Liver (tissue), 9 donors: Measurements from ENCODE around the gene TMEM131. TPM values are rescaled to one million over a fixed set of nuclear protein-coding genes. Genes with fewer than 3 reads are reported as not detected.
"Not testable (repeated sequence)": the region's sequence is repeated elsewhere in the genome, so short reads cannot be mapped to it uniquely, and the experiment has no call there.

Source experiments
- DNase-seq: peaks from one replicate; pipeline ENCODE4 v3.0.0-alpha.2; 2017; ENCODE audit warnings: low spot score
- H3K27ac ChIP-seq, 2 donors: one replicate each; pipeline ENCODE4 v1.7.0; 2013; ENCODE audit warnings: inconsistent platforms in 2 of 2, low read length in 2 of 2, control low read depth in 1 of 2, low read depth in 1 of 2, mild to moderate bottlenecking in 1 of 2
- H3K27me3 ChIP-seq, 4 donors: one replicate each; pipeline versions ENCODE4 v1.6.1 to v1.7.0; 2013; ENCODE audit warnings: low read length in 3 of 4, inconsistent platforms in 1 of 4, mild to moderate bottlenecking in 1 of 4, moderate library complexity in 1 of 4; ENCODE audit not compliant: control insufficient read depth in 4 of 4, insufficient read depth in 4 of 4
- H3K36me3 ChIP-seq, 4 donors: one replicate each; pipeline versions ENCODE4 v1.6.1 to v1.7.0; 2013; ENCODE audit warnings: low read length in 3 of 4, mild to moderate bottlenecking in 3 of 4, low read depth in 1 of 4, moderate library complexity in 1 of 4; ENCODE audit not compliant: control insufficient read depth in 4 of 4, insufficient read depth in 3 of 4
- H3K4me1 ChIP-seq, 4 donors: one replicate each; pipeline versions ENCODE4 v1.6.1 to v1.7.0; 2013; ENCODE audit warnings: low read length in 3 of 4, mild to moderate bottlenecking in 3 of 4, moderate library complexity in 1 of 4; ENCODE audit not compliant: control insufficient read depth in 4 of 4, insufficient read depth in 4 of 4
- H3K4me3 ChIP-seq, 3 donors: one replicate each; pipeline versions ENCODE4 v1.6.1 to v1.7.0; 2013; ENCODE audit warnings: low read length in 3 of 3, control low read depth in 1 of 3, low read depth in 1 of 3, mild to moderate bottlenecking in 1 of 3
- H3K9ac ChIP-seq, 2 donors: one replicate each; pipeline ENCODE4 v1.7.0; 2013; ENCODE audit warnings: low read length in 2 of 2, mild to moderate bottlenecking in 2 of 2, moderate library complexity in 2 of 2, control low read depth in 1 of 2, low read depth in 1 of 2
- H3K9me3 ChIP-seq, 4 donors: one replicate each; pipeline versions ENCODE4 v1.6.1 to v1.7.0; 2013; ENCODE audit warnings: low read length in 3 of 4; ENCODE audit not compliant: control insufficient read depth in 4 of 4
- EGR1 ChIP-seq, 2 donors: IDR thresholded peaks; 2 replicates each; pipeline ENCODE4 v1.6.1; 2016 to 2018; ENCODE audit warnings: antibody characterized with exemption in 2 of 2, low read depth in 2 of 2
- FOXA1 ChIP-seq: IDR thresholded peaks from 2 replicates; pipeline ENCODE4 v1.6.1; 2016; ENCODE audit warnings: antibody characterized with exemption
- FOXA2 ChIP-seq: IDR thresholded peaks from 2 replicates; pipeline ENCODE4 v1.6.1; 2016; ENCODE audit warnings: antibody characterized with exemption
- GABPA ChIP-seq, 2 donors: IDR thresholded peaks in 1 of 2; conservative IDR thresholded peaks in 1 of 2; 2 replicates each; pipeline ENCODE4 v1.6.1; 2016; ENCODE audit warnings: antibody characterized with exemption in 2 of 2, mild to moderate bottlenecking in 1 of 2, moderate library complexity in 1 of 2
- HNF4A ChIP-seq, 2 donors: conservative IDR thresholded peaks; 2 replicates each; pipeline ENCODE4 v1.6.1; 2016; ENCODE audit warnings: antibody characterized with exemption in 2 of 2, mild to moderate bottlenecking in 2 of 2
- HNF4G ChIP-seq: IDR thresholded peaks from 2 replicates; pipeline ENCODE4 v1.6.1; 2016; ENCODE audit warnings: antibody characterized with exemption
- NR2F2 ChIP-seq: IDR thresholded peaks from 2 replicates; pipeline ENCODE4 v1.6.1; 2016; ENCODE audit warnings: antibody characterized with exemption
- RAD21 ChIP-seq, 2 donors: IDR thresholded peaks; 2 replicates each; pipeline ENCODE4 v1.6.1; 2016; ENCODE audit warnings: antibody characterized with exemption in 2 of 2, mild to moderate bottlenecking in 2 of 2
- SP1 ChIP-seq: IDR thresholded peaks from 2 replicates; pipeline ENCODE4 v1.6.1; 2018; ENCODE audit warnings: antibody characterized with exemption, mild to moderate bottlenecking
- TAF1 ChIP-seq: conservative IDR thresholded peaks from 2 replicates; pipeline ENCODE4 v1.6.1; 2016; ENCODE audit warnings: antibody characterized with exemption, mild to moderate bottlenecking
- YY1 ChIP-seq: IDR thresholded peaks from 2 replicates; pipeline ENCODE4 v1.6.1; 2016; ENCODE audit warnings: antibody characterized with exemption, mild to moderate bottlenecking
- WGBS: extraction: QIAGEN DNeasy Blood & Tissue Kit; methylation state at CpG from one replicate; pipeline ENCODE4 v1.1.7; 2013; 5-methylcytosine and 5-hydroxymethylcytosine counted together
- polyA plus RNA-seq, 2 donors: library from polyadenylated mRNA; stranded (reverse) in 1 of 2; unstranded in 1 of 2; fragments of 200-250 nt in 1 of 2; fragments of >200 nt in 1 of 2; fragmentation: Nextera tagmentation in 1 of 2; extraction: Ambion mirVana in 1 of 2; gene quantifications; one replicate each; pipeline versions ENCODE4 v1.2.1 to v1.2.3, GENCODE V29; 2013 to 2015
- total RNA-seq, 2 donors: library from RNA; depleted of rRNA; stranded (reverse); fragments of >200 nt; gene quantifications; one replicate each; pipeline ENCODE4 v1.2.3, GENCODE V29; 2014
- TF ChIP-seq, protein P1 (sequence below): IDR thresholded peaks from 2 replicates; pipeline ENCODE4 v1.6.1; 2016; ENCODE audit warnings: antibody characterized with exemption
- TF ChIP-seq, protein P2 (sequence below): IDR thresholded peaks from 2 replicates; pipeline ENCODE4 v1.6.1; 2016; ENCODE audit warnings: antibody characterized with exemption
- TF ChIP-seq, protein P3 (sequence below): IDR thresholded peaks from 2 replicates; pipeline ENCODE4 v1.6.1; 2016; ENCODE audit warnings: antibody characterized with exemption, mild to moderate bottlenecking
- donor health status: healthy.
- donor health status: healthy.
- donor health status: healthy.
- donor health status: healthy.
- donor health status: healthy.

Gene TMEM131
- total and polyA plus RNA-seq, 4 donors: 6.1 to 22.8 (median 11.2) TPM

DNA sequence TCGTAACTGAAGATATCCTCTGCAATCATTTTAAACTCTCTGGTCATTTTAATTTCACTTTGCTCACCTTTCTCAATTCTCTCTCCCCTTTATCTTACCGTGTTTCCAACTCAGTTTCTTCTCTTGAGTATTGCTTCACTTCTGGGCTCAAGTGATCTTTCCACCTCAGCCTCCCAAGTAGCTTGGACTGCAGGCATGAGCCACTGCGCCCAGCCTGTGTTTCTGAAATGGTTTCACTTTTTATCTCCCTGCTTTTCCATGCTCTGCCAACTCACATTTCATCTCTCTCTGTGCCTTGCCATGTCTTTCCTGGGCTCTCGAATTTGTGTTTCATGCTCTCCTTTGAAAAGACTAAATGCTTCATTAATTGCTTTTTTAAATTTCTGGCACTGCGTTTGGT lies 30.5 kb upstream of the TMEM131 start:
- H3K27ac ChIP-seq: no peak overlapping the region

DNA sequence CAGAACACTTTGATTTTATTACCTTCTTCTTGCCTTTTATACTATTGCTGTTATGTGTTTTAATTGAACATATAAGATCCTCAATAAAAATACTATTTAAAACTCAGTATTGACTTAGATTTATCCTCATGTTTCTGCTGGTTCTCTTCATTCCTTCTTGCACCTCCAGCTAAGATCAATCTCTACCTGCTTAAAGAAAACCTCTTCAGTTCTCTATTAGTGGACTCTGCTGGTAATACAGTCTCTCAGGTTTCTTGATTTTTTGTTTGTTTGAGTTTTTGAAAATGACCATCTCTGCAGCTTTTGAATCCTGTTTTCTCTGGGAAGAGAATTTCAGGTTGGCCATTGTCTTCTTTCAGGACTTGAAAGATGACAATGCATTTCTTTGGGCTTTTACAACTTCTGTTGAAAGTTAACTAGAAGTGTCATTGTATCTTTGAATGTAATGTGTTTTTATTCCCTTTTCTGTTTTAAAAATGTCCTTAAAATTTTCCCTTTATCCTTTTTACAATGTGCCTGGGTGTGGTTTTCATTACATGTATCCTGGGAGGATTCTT lies 29.8 kb upstream of the TMEM131 start:
- no peak overlapping the region for H3K9ac ChIP-seq
- DNase-seq: no peak
- no peaks in the 10 kb centered on the region for H3K36me3 ChIP-seq
- H3K27me3 ChIP-seq: no peaks in the 10 kb centered on the region
- H3K27ac ChIP-seq: no peak overlapping the region
- no peak overlapping the region for H3K4me3 ChIP-seq
- H3K9me3 ChIP-seq: peaks cover 0 to under 1% (median under 1%) of the 10 kb centered on the region in 4 donors
- TF ChIP-seq RAD21 (IDR thresholded peaks at IDR 0.05) (no peak), YY1 (no peak), TAF1 (no peak), GABPA (IDR thresholded peaks at IDR 0.05 in 1 of 2, conservative IDR thresholded peaks at IDR 0.05 in 1 of 2) (no peak), EGR1 (IDR thresholded peaks at IDR 0.05; ENCODE audit: low read depth in 2 of 2) (no peak), FOXA1 (no peak)
- TF ChIP-seq, protein P1, sequence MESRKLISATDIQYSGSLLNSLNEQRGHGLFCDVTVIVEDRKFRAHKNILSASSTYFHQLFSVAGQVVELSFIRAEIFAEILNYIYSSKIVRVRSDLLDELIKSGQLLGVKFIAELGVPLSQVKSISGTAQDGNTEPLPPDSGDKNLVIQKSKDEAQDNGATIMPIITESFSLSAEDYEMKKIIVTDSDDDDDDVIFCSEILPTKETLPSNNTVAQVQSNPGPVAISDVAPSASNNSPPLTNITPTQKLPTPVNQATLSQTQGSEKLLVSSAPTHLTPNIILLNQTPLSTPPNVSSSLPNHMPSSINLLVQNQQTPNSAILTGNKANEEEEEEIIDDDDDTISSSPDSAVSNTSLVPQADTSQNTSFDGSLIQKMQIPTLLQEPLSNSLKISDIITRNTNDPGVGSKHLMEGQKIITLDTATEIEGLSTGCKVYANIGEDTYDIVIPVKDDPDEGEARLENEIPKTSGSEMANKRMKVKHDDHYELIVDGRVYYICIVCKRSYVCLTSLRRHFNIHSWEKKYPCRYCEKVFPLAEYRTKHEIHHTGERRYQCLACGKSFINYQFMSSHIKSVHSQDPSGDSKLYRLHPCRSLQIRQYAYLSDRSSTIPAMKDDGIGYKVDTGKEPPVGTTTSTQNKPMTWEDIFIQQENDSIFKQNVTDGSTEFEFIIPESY: no peak
- TF ChIP-seq, protein P2, sequence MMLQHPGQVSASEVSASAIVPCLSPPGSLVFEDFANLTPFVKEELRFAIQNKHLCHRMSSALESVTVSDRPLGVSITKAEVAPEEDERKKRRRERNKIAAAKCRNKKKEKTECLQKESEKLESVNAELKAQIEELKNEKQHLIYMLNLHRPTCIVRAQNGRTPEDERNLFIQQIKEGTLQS: no peak
- no peaks in the 10 kb centered on the region for H3K4me1 ChIP-seq

More for the DNA sequence above, 30.5 kb upstream of the TMEM131 start:
- DNase-seq: no peak
- 71% methylated on average over 5 of the region's 5 CpGs for WGBS
- Histone ChIP-seq H3K9me3 (no peaks in the 10 kb centered on the region), H3K27me3 (no peaks in the 10 kb centered on the region), H3K9ac (no peak overlapping the region), H3K4me3 (no peak overlapping the region), H3K4me1 (no peaks in the 10 kb centered on the region), H3K36me3 (no peaks in the 10 kb centered on the region)
- TF ChIP-seq, protein P2: no peak
- TF ChIP-seq HNF4G: no peak
- TF ChIP-seq HNF4A (conservative IDR thresholded peaks at IDR 0.05): no peak
- TF ChIP-seq, protein P3, sequence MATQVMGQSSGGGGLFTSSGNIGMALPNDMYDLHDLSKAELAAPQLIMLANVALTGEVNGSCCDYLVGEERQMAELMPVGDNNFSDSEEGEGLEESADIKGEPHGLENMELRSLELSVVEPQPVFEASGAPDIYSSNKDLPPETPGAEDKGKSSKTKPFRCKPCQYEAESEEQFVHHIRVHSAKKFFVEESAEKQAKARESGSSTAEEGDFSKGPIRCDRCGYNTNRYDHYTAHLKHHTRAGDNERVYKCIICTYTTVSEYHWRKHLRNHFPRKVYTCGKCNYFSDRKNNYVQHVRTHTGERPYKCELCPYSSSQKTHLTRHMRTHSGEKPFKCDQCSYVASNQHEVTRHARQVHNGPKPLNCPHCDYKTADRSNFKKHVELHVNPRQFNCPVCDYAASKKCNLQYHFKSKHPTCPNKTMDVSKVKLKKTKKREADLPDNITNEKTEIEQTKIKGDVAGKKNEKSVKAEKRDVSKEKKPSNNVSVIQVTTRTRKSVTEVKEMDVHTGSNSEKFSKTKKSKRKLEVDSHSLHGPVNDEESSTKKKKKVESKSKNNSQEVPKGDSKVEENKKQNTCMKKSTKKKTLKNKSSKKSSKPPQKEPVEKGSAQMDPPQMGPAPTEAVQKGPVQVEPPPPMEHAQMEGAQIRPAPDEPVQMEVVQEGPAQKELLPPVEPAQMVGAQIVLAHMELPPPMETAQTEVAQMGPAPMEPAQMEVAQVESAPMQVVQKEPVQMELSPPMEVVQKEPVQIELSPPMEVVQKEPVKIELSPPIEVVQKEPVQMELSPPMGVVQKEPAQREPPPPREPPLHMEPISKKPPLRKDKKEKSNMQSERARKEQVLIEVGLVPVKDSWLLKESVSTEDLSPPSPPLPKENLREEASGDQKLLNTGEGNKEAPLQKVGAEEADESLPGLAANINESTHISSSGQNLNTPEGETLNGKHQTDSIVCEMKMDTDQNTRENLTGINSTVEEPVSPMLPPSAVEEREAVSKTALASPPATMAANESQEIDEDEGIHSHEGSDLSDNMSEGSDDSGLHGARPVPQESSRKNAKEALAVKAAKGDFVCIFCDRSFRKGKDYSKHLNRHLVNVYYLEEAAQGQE: no peak
- no peak for TF ChIP-seq NR2F2
- TF ChIP-seq EGR1 (IDR thresholded peaks at IDR 0.05; ENCODE audit: low read depth in 2 of 2): no peak
- no peak for TF ChIP-seq FOXA2
- TF ChIP-seq SP1: no peak
- TF ChIP-seq RAD21 (IDR thresholded peaks at IDR 0.05): no peak

DNA sequence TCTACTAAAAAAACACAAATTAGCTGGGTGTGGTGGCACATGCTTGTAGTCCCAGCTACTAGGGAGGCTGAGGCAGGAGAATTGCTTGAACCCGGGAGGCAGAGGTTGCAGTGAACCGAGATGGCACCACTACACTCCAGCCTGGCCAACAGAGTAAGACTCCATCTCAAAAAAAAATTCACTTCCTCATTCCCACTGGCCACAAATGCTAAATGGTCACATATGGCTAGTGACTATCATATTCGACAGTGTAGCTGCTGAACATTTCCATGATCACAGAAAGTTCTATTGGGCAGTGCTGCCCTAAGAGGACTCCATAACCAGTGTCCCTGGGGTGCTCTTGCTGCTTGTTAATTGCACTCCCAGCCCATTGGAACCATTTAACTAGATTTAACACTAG lies 26.3 kb upstream of the TMEM131 start:
- not testable (repeated sequence) for DNase-seq, H3K27ac ChIP-seq, H3K36me3 ChIP-seq, H3K4me1 ChIP-seq, H3K9ac ChIP-seq, H3K9me3 ChIP-seq, H3K4me3 ChIP-seq, H3K27me3 ChIP-seq
- 86% methylated on average over 3 of the region's 3 CpGs for WGBS
